Neutrophil (primary cell): ENCODE results near the gene GPC6.

ENCODE experiments used
- H3K27ac ChIP-seq: fragments of 200-600 bp; sonication (generic); 2 replicates; pipeline ENCODE4 v1.5.1; 2016; ENCODE audit warnings: mild to moderate bottlenecking, moderate library complexity
- H3K27me3 ChIP-seq: fragments of 200-600 bp; sonication (generic); 2 replicates; pipeline ENCODE4 v1.6.0; 2016; ENCODE audit warnings: mild to moderate bottlenecking
- H3K36me3 ChIP-seq: fragments of 200-600 bp; sonication (generic); 2 replicates; pipeline ENCODE4 v1.5.1; 2017
- H3K4me1 ChIP-seq, 2 experiments: fragments of 200-600 bp in 1 of 2; sonication (generic) in 1 of 2; 1 replicate in 1 of 2; 2 replicates in 1 of 2; pipeline versions ENCODE4 v1.5.1 to v1.6.1; 2013 to 2016; ENCODE audit warnings: low read depth in 1 of 2, low read length in 1 of 2, mild to moderate bottlenecking in 1 of 2, moderate library complexity in 1 of 2; ENCODE audit not compliant: control insufficient read depth in 1 of 2, insufficient read depth in 1 of 2
- H3K4me3 ChIP-seq, 2 experiments: fragments of 200-600 bp in 1 of 2; sonication (generic) in 1 of 2; 1 replicate in 1 of 2; 2 replicates in 1 of 2; pipeline ENCODE4 v1.5.1; 2013 to 2016; ENCODE audit warnings: low read depth in 1 of 2, low read length in 1 of 2, mild to moderate bottlenecking in 1 of 2, moderate library complexity in 1 of 2
- H3K9me3 ChIP-seq: fragments of 200-600 bp; sonication (generic); 2 replicates; pipeline ENCODE4 v1.5.1; 2016
- TF ChIP-seq, protein P1 (sequence below): fragments of 200-600 bp; sonication (generic); IDR thresholded peaks from 2 replicates; pipeline ENCODE4 v1.5.1; 2016; ENCODE audit warnings: antibody characterized with exemption

The GPC6 gene

DNA sequence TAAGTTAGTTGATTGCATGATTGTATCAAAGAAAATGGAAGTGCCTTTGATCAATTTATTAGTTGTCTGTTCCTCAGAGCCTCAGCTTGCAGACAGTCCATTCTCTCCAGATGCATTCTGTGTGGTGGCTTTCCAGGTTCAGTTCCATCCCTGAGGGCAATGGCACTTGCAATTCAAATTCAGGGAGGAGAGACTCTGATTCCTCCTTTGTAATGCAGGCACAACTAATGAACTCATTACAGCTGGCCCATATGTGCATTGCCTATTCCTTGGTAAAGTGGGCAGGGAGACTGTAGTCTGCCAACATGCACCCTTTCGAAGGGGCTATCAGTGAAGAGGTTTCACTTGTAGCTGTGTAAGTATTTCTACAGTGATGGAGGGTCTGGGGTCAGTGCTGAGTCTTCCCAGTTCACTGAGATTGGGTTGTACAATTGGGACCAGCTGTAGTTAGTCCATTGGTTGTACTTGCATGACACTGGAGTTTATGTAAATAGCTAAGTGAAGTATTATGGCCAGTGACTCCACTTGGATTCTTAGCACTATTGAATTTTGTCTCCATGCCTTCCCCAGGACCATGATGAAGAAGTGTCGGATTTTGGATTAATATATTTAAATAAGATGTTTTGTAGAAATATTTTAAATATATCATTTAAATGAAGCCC lies 401.7 kb downstream of the GPC6 start:
- Histone ChIP-seq H3K27me3 (no peaks in the 10 kb centered on the region), H3K36me3 (no peaks in the 10 kb centered on the region), H3K4me1 (no peaks in the 10 kb centered on the region), H3K9me3 (no peaks in the 10 kb centered on the region), H3K27ac (no peak overlapping the region), H3K4me3 (no peak overlapping the region)
- TF ChIP-seq, protein P1, sequence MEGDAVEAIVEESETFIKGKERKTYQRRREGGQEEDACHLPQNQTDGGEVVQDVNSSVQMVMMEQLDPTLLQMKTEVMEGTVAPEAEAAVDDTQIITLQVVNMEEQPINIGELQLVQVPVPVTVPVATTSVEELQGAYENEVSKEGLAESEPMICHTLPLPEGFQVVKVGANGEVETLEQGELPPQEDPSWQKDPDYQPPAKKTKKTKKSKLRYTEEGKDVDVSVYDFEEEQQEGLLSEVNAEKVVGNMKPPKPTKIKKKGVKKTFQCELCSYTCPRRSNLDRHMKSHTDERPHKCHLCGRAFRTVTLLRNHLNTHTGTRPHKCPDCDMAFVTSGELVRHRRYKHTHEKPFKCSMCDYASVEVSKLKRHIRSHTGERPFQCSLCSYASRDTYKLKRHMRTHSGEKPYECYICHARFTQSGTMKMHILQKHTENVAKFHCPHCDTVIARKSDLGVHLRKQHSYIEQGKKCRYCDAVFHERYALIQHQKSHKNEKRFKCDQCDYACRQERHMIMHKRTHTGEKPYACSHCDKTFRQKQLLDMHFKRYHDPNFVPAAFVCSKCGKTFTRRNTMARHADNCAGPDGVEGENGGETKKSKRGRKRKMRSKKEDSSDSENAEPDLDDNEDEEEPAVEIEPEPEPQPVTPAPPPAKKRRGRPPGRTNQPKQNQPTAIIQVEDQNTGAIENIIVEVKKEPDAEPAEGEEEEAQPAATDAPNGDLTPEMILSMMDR, result no peak

DNA sequence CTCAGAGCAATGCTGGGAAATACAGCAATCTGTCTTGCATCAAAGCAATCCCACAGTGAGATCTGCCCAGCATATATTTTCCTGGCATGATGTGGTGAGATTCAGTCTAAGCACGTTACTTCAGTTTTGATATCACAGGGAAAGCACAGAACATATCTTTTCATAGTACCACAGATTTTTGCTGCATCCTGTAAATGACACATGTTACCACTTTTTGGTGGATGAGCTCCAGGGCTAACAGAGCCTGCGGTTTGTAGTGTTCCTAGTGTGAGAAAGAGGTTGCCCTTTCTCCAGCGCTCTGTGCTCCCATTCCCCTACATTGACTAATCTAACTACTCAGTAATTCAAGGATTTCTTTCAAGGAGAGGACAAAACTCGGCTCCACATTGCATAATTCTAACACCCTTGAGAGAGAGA lies 409.0 kb downstream of the GPC6 start:
- no peaks in the 10 kb centered on the region for H3K4me1 ChIP-seq
- H3K27ac ChIP-seq, result no peak overlapping the region
- TF ChIP-seq, protein P1, result no peak
- no peak overlapping the region for H3K4me3 ChIP-seq
- no peaks in the 10 kb centered on the region for H3K36me3 ChIP-seq
- H3K9me3 ChIP-seq, result no peaks in the 10 kb centered on the region
- H3K27me3 ChIP-seq, result no peaks in the 10 kb centered on the region

DNA sequence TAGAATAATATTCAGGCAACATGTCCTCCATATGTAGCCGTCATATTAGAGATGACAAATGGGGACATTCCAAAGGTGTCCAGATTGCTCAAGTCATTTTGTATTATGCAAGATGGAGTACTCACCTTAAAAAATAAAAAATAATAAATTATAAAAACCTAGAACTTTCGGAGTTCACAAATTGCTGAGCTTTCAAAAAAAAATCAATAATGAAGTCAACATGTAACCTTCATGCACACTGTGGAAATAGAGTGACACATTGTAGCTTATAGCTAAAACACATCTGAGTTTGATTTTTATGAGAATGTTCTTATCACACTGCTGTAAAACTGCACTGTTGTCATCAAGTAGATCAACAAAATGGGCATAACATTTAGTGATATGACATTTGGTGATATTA lies 411.2 kb downstream of the GPC6 start:
- TF ChIP-seq, protein P1, result no peak

DNA sequence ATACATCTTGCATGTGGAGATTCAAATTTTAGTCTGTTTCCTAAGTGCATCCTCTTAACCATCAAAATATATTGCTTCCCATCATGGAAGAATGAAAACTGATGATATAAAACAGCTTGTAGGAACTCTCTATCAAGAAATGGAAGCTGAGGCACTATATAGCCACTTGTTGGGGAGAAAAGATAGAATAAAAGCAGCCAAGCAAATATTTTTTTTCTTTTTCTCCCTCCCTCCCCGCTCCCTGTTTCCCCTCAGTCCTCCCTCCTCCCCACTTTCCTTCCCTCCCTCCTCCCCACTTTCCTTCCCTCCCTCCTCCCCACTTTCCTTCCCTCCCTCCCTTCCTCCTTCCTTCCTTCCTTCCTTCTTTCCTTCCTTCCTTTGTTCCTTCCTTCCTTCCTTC lies 413.8 kb downstream of the GPC6 start:
- Histone ChIP-seq H3K36me3 (no peaks in the 10 kb centered on the region), H3K4me1 (no peaks in the 10 kb centered on the region), H3K9me3 (no peaks in the 10 kb centered on the region), H3K27me3 (no peaks in the 10 kb centered on the region), H3K4me3 (no peak overlapping the region), H3K27ac (no peak overlapping the region)
- TF ChIP-seq, protein P1, result no peak

More for the DNA sequence above, 411.2 kb downstream of the GPC6 start:
- H3K27me3 ChIP-seq, result no peaks in the 10 kb centered on the region
- no peaks in the 10 kb centered on the region for H3K36me3 ChIP-seq
- H3K9me3 ChIP-seq, result no peaks in the 10 kb centered on the region
- H3K4me1 ChIP-seq, result no peaks in the 10 kb centered on the region
- H3K4me3 ChIP-seq, result no peak overlapping the region
- no peak overlapping the region for H3K27ac ChIP-seq

DNA sequence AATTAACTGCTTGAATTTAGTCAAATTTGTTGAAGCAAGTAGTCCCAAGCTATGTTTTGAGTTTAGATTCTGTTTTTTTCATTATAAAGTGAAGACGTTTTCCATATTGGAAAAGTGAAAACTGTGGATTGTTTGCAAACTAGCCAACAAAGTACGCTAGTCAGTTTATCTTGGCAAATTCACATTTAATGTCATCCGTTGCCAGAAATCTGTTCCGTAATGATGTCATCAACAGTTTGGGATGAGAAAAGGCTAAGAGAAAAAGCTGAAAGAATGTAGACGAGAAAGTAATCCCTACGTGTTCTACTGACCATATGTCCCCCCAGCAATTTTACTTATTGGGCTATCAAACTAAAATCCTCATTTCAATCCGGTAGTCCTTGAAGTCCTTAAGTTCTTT lies 419.6 kb downstream of the GPC6 start:
- H3K27me3 ChIP-seq, result no peaks in the 10 kb centered on the region

More for the DNA sequence above, 419.6 kb downstream of the GPC6 start:
- H3K36me3 ChIP-seq, result no peaks in the 10 kb centered on the region
- no peak overlapping the region for H3K27ac ChIP-seq
- TF ChIP-seq, protein P1, result no peak
- no peak overlapping the region for H3K4me3 ChIP-seq
- no peaks in the 10 kb centered on the region for H3K4me1 ChIP-seq
- H3K9me3 ChIP-seq, result no peaks in the 10 kb centered on the region
